GM12891 (cell line): ENCODE measurements around the gene PTPRF.

Experiments used
- POLR2A ChIP-seq: IDR thresholded peaks from 2 replicates; pipeline ENCODE4 v1.6.1; 2011; ENCODE audit warnings: low read depth, low read length, control low read depth
- POLR2AphosphoS5 ChIP-seq: IDR thresholded peaks from 2 replicates; pipeline ENCODE4 v1.6.1; 2011; ENCODE audit warnings: low read depth, low read length, control low read depth
- POU2F2 ChIP-seq: IDR thresholded peaks from 2 replicates; pipeline ENCODE4 v1.6.1; 2011; ENCODE audit warnings: low read depth, mild to moderate bottlenecking, control low read depth, low read length, moderate library complexity
- SPI1 ChIP-seq: IDR thresholded peaks from 2 replicates; pipeline ENCODE4 v1.6.1; 2011; ENCODE audit warnings: low read depth, low read length, control low read depth
- TAF1 ChIP-seq: IDR thresholded peaks from 2 replicates; pipeline ENCODE4 v1.6.1; 2011; ENCODE audit warnings: low read depth, low read length, control low read depth

- TF ChIP-seq POLR2AphosphoS5, result no peak
- TF ChIP-seq TAF1, result no peak
- TF ChIP-seq SPI1, result no peak
- no peak for TF ChIP-seq POLR2A
- TF ChIP-seq POU2F2, result no peak
These were observed 88.0 kb downstream of the PTPRF start for GRCh38 chr1:43618521-43619313.
